IPS-20b (cell line): ENCODE measurements around the gene WFIKKN1.

Experiments used
- H3K27ac ChIP-seq: one replicate; pipeline ENCODE4 v1.5.1; 2013; ENCODE audit warnings: low read length
- H3K27me3 ChIP-seq: 2 replicates; pipeline ENCODE4 v1.6.1; 2013; ENCODE audit warnings: mild to moderate bottlenecking, low read length, inconsistent platforms; ENCODE audit not compliant: insufficient read depth
- H3K36me3 ChIP-seq: 2 replicates; pipeline ENCODE4 v1.6.1; 2013; ENCODE audit warnings: low read depth, mild to moderate bottlenecking, inconsistent platforms, low read length, moderate library complexity; ENCODE audit not compliant: insufficient read depth
- H3K4me1 ChIP-seq: 2 replicates; pipeline ENCODE4 v1.6.1; 2013; ENCODE audit warnings: mild to moderate bottlenecking, control low read depth, inconsistent platforms, low read length, moderate library complexity; ENCODE audit not compliant: insufficient read depth
- H3K4me3 ChIP-seq: 2 replicates; pipeline ENCODE4 v1.5.1; 2013; ENCODE audit warnings: mild to moderate bottlenecking, low read length, inconsistent platforms
- H3K9ac ChIP-seq: 2 replicates; pipeline ENCODE4 v1.6.1; 2013; ENCODE audit warnings: low read depth, mild to moderate bottlenecking, inconsistent platforms, low read length, moderate library complexity
- H3K9me3 ChIP-seq: 2 replicates; pipeline ENCODE4 v1.6.1; 2013; ENCODE audit warnings: mild to moderate bottlenecking, low read depth, low read length, inconsistent platforms; ENCODE audit not compliant: insufficient read depth

Gene WFIKKN1

GRCh38 chr16:674214-674881, 43.6 kb downstream of the WFIKKN1 start:
- H3K9me3 ChIP-seq: no peaks in the 10 kb centered on the region
- H3K27me3 ChIP-seq: peaks cover 15% of the 10 kb centered on the region; the same call in 1 of the 2 replicates
- peaks cover 3% of the 10 kb centered on the region; the same call in 1 of the 2 replicates for H3K4me1 ChIP-seq
- peak overlapping the region; percentile 69; the same call in 1 of the 2 replicates for H3K4me3 ChIP-seq
- H3K9ac ChIP-seq: no peak overlapping the region
- H3K27ac ChIP-seq: no peak overlapping the region
- H3K36me3 ChIP-seq: peaks cover 45% of the 10 kb centered on the region

GRCh38 chr16:674968-675883, 44.4 kb downstream of the WFIKKN1 start, which contains the start of gene RHBDL1:
RHBDL1 (plus strand) TSS chr16:675671; CDS start chr16:675791, 120 bp downstream.
- Histone ChIP-seq H3K27me3 (peaks cover 15% of the 10 kb centered on the region; the same call in 1 of the 2 replicates), H3K4me1 (peaks cover 3% of the 10 kb centered on the region; the same call in 1 of the 2 replicates), H3K9me3 (no peaks in the 10 kb centered on the region), H3K36me3 (peaks cover 36% of the 10 kb centered on the region), H3K9ac (no peak within 1 kb of the TSS; the same call in 1 of the 2 replicates), H3K4me3 (peak within 1 kb of the TSS; percentile 69), H3K27ac (no peak within 1 kb of the TSS)

- Histone ChIP-seq H3K4me1 (peaks cover 3% of the 10 kb centered on the region; the same call in 1 of the 2 replicates), H3K4me3 (peak overlapping the region; percentile 69; the same call in 1 of the 2 replicates), H3K27me3 (peaks cover 15% of the 10 kb centered on the region; the same call in 1 of the 2 replicates), H3K36me3 (peaks cover 28% of the 10 kb centered on the region), H3K9me3 (no peaks in the 10 kb centered on the region), H3K27ac (no peak overlapping the region), H3K9ac (no peak overlapping the region)
These were observed 45.2 kb downstream of the WFIKKN1 start for GRCh38 chr16:675884-676564.

- Histone ChIP-seq H3K9me3 (no peaks in the 10 kb centered on the region), H3K36me3 (peaks cover 25% of the 10 kb centered on the region), H3K9ac (no peak overlapping the region), H3K27ac (no peak overlapping the region), H3K27me3 (peaks cover 15% of the 10 kb centered on the region; the same call in 1 of the 2 replicates), H3K4me1 (peaks cover 3% of the 10 kb centered on the region; the same call in 1 of the 2 replicates), H3K4me3 (no peak overlapping the region)
These were observed 45.7 kb downstream of the WFIKKN1 start for GRCh38 chr16:676565-676902.

- Histone ChIP-seq H3K9ac (no peak overlapping the region), H3K27me3 (peaks cover 15% of the 10 kb centered on the region; the same call in 1 of the 2 replicates), H3K4me1 (peaks cover 3% of the 10 kb centered on the region; the same call in 1 of the 2 replicates), H3K36me3 (peaks cover 27% of the 10 kb centered on the region), H3K4me3 (no peak overlapping the region), H3K27ac (no peak overlapping the region), H3K9me3 (no peaks in the 10 kb centered on the region)
These were observed 46.1 kb downstream of the WFIKKN1 start for GRCh38 chr16:676913-677312.

- H3K9me3 ChIP-seq: no peaks in the 10 kb centered on the region
- H3K4me1 ChIP-seq: peaks cover 3% of the 10 kb centered on the region; the same call in 1 of the 2 replicates
- peaks cover 15% of the 10 kb centered on the region; the same call in 1 of the 2 replicates for H3K27me3 ChIP-seq
- H3K9ac ChIP-seq: no peak overlapping the region
- no peak overlapping the region for H3K4me3 ChIP-seq
- H3K27ac ChIP-seq: no peak overlapping the region
- H3K36me3 ChIP-seq: peaks cover 27% of the 10 kb centered on the region
These were observed 46.8 kb downstream of the WFIKKN1 start for GRCh38 chr16:677316-678190.

- Histone ChIP-seq H3K9me3 (no peaks in the 10 kb centered on the region), H3K9ac (no peak overlapping the region), H3K36me3 (peaks cover 26% of the 10 kb centered on the region), H3K27me3 (peaks cover 15% of the 10 kb centered on the region; the same call in 1 of the 2 replicates), H3K27ac (no peak overlapping the region), H3K4me3 (no peak overlapping the region), H3K4me1 (peaks cover 3% of the 10 kb centered on the region; the same call in 1 of the 2 replicates)
These were observed 47.5 kb downstream of the WFIKKN1 start for GRCh38 chr16:678209-678857.

- Histone ChIP-seq H3K27ac (no peak overlapping the region), H3K9me3 (no peaks in the 10 kb centered on the region), H3K9ac (no peak overlapping the region), H3K4me3 (peak overlapping the region; percentile 73), H3K4me1 (peaks cover 3% of the 10 kb centered on the region; the same call in 1 of the 2 replicates), H3K27me3 (peaks cover 15% of the 10 kb centered on the region; the same call in 1 of the 2 replicates), H3K36me3 (peaks cover 19% of the 10 kb centered on the region)
These were observed 48.4 kb downstream of the WFIKKN1 start for GRCh38 chr16:678858-679813.

GRCh38 chr16:679814-680624, 49.2 kb downstream of the WFIKKN1 start, which contains the start of gene STUB1:
STUB1 (plus strand) TSS chr16:680410; CDS start chr16:680526, 116 bp downstream.
- Histone ChIP-seq H3K4me1 (no peaks in the 10 kb centered on the region; the same call in 1 of the 2 replicates), H3K36me3 (peaks cover 19% of the 10 kb centered on the region), H3K9me3 (no peaks in the 10 kb centered on the region), H3K4me3 (peak within 1 kb of the TSS; percentile 90), H3K9ac (peak within 1 kb of the TSS; percentile 80; the same call in 1 of the 2 replicates), H3K27ac (no peak within 1 kb of the TSS), H3K27me3 (peaks cover 12% of the 10 kb centered on the region; the same call in 1 of the 2 replicates)
